ENCODE measurements around the gene TMIGD3.

TMIGD3 gene

GRCh38 chr1:111446967-111447892 is 56.2 kb downstream of the TMIGD3 start:
- no peak for DNase-seq (ENCODE audit: low read depth)

DNA sequence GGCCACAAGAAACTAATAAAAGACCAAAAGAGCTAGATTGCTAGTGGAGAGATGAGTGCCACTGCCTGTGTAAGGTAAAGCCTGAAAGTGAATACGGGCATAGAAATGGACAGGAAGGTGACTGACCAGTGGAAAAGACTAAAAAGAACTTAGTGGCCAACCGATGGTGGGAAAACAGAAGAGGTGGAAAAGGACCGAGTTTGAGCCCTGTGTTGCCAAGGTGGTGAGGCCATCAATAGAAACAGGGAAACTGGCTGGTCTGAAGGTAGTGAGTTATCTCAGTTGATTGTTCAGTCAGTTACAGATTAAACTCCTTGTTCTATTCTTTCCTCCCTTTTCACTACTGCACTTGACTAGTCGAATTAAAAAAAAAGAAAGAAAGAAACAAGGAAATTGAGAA is 56.9 kb downstream of the TMIGD3 start:
- DNase-seq (ENCODE audit: low read depth): no peak

- no peak for DNase-seq (ENCODE audit: low read depth)
These were observed 59.4 kb downstream of the TMIGD3 start for GRCh38 chr1:111444031-111444430.

DNA sequence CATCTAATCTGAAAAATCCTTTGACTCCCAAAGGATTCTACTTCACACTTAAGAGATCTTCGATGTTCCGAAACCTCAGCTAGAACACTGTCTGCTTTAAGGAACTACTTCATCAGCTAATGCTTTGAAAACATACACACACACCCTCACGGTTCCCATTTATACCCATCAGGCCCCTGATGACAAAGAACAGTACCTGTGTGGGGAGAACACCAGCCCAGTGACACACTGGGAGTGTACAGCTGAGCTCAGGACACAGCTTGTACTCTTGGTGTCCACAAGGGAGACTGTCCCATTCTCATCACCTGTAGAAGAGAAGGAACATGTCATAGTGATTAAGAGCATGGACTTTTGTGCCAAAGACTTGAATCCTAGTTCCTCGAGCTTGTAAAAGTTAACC is 61.0 kb downstream of the TMIGD3 start:
- DNase-seq (ENCODE audit: low read depth): no peak

DNA sequence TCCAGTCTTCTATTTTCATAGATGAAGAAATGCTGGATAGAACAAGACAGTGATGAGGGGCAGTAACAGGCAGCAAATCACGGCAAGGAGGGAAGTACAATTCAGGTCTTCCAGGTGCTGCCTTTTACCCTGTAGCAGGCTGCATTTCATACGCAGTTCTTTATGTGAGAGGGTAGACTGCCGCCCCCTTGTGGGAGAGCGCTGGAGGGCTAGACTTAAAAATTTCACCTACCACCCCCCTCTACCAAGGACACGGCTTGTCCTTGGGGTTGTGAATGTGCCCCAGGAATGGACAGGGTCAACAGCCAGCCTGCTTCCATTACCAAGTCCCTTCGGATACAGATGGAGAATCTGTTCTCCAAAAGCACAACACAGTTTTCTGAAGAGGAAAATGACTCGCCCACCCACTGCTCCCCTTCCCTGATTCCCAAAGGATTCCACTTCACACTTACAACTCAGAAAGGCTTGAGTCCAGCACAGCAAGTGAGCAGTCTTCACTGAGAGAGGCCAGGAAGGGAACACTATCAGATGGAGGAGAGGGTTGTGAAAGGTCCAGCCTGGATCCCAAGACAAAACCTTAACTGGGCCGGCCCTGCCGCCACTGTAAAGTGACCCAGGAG is 61.8 kb downstream of the TMIGD3 start:
- DNase-seq (ENCODE audit: low read depth): peak; percentile 33

DNA sequence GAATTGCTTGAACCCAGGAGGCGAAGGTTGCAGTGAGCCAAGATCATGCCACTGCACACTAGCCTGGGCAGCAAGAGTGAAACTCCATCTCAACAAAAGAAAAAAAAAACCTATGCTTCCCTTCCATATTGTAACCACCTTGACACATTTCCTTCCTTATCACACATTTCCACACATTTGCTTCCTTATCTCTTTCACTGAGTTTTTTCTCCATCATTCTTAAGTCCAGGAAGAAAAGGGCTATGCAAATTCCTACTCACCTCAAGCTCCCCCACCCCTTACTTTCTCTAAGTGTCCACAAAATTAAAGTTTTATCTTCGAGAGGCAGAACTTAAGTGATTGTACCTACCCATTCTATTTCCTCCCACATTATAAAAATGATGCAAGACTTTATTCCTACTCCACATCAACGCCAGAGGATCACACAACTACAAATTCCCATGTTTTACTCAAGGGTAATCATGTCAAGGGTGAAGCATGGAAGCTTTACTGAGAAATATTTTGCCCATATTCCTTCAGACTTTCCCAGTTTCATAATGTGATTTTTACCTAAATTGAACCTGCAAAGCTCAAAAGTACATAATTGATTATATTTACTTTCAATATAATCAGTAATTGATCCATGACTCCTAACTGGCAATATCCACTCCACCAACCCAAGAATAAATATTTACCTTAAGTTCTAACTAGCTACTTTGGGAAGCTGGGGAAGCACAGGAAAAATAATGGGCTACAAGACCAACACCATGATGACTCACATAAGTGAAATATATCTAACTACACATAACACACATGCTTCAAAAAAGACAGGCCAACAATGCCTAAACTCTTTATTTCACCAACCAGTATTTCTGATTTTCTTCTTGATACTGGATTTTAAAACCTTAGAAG is 63.7 kb downstream of the TMIGD3 start:
- no peak for DNase-seq (ENCODE audit: low read depth)

- no peak for DNase-seq (ENCODE audit: low read depth)
These were observed 66.7 kb downstream of the TMIGD3 start for GRCh38 chr1:111436726-111437125.
